HFFc6 (cell line): ENCODE results near the gene NGEF. TPM values are rescaled to one million over a fixed set of nuclear protein-coding genes. Genes with fewer than 3 reads are reported as not detected.

Experiments used
- DNase-seq: peaks from one replicate; pipeline ENCODE4 v3.0.0-alpha.2; 2018
- H3K27ac Mint-ChIP-seq: 2 replicates; pipeline ENCODE4 v1.8.0; 2020; ENCODE audit warnings: mild to moderate bottlenecking, mixed read lengths
- H3K27me3 Mint-ChIP-seq: 2 replicates; pipeline ENCODE4 v1.8.0; 2021; ENCODE audit warnings: mild to moderate bottlenecking, moderate library complexity, mixed read lengths; ENCODE audit not compliant: insufficient read depth
- H3K36me3 Mint-ChIP-seq: 2 replicates; pipeline ENCODE4 v1.8.0; 2021; ENCODE audit warnings: low read depth, mixed read lengths
- H3K4me1 Mint-ChIP-seq: 2 replicates; pipeline ENCODE4 v1.8.0; 2020; ENCODE audit warnings: low read depth, mixed read lengths
- H3K4me3 Mint-ChIP-seq: 2 replicates; pipeline ENCODE4 v1.8.0; 2020; ENCODE audit warnings: mild to moderate bottlenecking, moderate library complexity, mixed read lengths
- H3K9me3 Mint-ChIP-seq: 2 replicates; pipeline ENCODE4 v1.8.0; 2020; ENCODE audit warnings: mild to moderate bottlenecking, mixed read lengths
- total RNA-seq, 6 experiments: library from RNA; stranded (reverse); fragmentation: NEBNext Ultra II Directional; extraction: Animal tissue kit (Norgen Biotek cat#: 25700); gene quantifications; 2 replicates in 1 of 6; 3 replicates in 5 of 6; pipeline ENCODE4 v1.2.3, GENCODE V29; 2021
- TF ChIP-seq, protein P1 (sequence below): fragments of 200-600 bp; sonication (generic); IDR thresholded peaks from 2 replicates; pipeline ENCODE4 v1.5.0; 2021; ENCODE audit warnings: antibody characterized with exemption, mild to moderate bottlenecking

Gene NGEF
- total RNA-seq, 6 experiments from 2014 or later = 0.20 to 0.36 (median 0.28) TPM; not detected in 3

DNA sequence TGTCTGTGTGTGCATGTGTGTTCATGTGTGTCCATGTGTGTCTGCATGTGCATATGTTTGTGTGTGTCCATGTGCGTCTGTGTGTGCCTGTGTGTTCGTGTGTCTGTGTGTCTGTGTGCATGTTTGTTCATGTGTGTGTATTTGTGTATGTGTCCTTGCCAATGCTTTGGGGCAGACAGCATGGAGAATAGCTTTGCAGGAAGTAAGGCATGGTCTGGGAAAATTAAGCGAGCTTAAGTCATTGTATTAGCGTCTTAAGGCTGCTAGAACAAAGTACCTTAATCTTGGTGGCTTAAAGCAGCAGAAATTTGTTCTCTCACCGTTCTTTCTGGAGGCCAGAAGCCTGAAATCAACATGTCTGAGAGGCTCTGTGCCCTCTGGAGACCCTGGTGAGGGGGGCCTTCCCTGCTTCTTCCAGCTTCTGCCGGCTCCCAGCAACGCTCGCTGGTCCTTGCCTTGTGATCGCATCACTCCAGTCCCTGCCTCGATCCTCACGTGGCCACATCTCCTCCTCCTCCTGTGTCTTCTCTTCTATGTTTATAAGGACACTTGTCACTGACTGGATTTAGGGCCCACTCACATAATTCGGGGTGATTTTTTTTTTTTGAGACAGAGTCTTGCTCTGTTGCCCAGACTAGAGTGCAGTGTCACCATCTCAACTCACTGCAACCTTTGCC is 23.2 kb upstream of the NGEF start:
- H3K4me3 Mint-ChIP-seq = no peak overlapping the region
- DNase-seq = no peak
- peaks cover 10% of the 10 kb centered on the region for H3K9me3 Mint-ChIP-seq
- peaks cover 20% of the 10 kb centered on the region for H3K27me3 Mint-ChIP-seq
- peaks cover 4% of the 10 kb centered on the region; the same call in 1 of the 2 replicates for H3K36me3 Mint-ChIP-seq
- H3K4me1 Mint-ChIP-seq = peaks cover 30% of the 10 kb centered on the region
- H3K27ac Mint-ChIP-seq = no peak overlapping the region
- TF ChIP-seq, protein P1, sequence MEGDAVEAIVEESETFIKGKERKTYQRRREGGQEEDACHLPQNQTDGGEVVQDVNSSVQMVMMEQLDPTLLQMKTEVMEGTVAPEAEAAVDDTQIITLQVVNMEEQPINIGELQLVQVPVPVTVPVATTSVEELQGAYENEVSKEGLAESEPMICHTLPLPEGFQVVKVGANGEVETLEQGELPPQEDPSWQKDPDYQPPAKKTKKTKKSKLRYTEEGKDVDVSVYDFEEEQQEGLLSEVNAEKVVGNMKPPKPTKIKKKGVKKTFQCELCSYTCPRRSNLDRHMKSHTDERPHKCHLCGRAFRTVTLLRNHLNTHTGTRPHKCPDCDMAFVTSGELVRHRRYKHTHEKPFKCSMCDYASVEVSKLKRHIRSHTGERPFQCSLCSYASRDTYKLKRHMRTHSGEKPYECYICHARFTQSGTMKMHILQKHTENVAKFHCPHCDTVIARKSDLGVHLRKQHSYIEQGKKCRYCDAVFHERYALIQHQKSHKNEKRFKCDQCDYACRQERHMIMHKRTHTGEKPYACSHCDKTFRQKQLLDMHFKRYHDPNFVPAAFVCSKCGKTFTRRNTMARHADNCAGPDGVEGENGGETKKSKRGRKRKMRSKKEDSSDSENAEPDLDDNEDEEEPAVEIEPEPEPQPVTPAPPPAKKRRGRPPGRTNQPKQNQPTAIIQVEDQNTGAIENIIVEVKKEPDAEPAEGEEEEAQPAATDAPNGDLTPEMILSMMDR = no peak

DNA sequence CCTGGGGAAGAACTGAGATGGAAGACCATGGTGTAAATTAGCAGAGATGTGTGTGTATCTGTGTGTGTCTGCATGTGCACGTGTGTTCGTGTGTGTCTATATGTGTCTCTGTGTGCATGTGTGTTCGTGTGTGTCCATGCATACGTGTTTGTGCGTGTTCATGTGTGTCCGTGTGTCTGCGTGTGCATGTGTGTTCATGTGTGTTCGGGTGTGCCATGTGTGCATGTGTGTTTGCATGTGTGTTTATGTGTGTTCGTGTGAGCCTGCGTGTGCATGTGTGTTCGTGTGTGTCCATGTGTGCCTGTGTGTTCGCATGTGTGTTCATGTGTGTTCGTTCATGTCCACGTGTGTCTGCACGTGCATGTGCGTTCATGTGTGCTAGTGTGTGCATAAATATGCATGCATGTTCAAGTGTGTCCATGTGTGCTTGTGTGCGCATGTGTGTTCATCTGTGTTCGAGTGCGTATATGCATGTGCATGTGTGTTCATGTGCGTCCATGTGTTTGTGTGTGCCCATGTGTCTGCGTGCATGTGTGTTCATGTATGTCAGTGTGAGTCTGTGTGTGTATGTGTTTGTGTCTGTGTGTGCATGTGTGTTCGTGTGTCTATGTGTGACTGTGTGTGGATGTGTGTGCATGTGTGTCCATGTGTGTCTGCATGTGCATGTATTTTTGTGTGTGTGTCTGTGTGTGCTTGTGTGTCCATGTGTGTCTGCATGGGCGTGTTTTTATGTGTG is 22.5 kb upstream of the NGEF start:
- peaks cover 30% of the 10 kb centered on the region for H3K4me1 Mint-ChIP-seq
- peaks cover 10% of the 10 kb centered on the region for H3K9me3 Mint-ChIP-seq
- H3K4me3 Mint-ChIP-seq = no peak overlapping the region
- peaks cover 13% of the 10 kb centered on the region for H3K27me3 Mint-ChIP-seq
- peaks cover 4% of the 10 kb centered on the region; the same call in 1 of the 2 replicates for H3K36me3 Mint-ChIP-seq
- no peak overlapping the region for H3K27ac Mint-ChIP-seq
- TF ChIP-seq, protein P1 = no peak
- DNase-seq = no peak

DNA sequence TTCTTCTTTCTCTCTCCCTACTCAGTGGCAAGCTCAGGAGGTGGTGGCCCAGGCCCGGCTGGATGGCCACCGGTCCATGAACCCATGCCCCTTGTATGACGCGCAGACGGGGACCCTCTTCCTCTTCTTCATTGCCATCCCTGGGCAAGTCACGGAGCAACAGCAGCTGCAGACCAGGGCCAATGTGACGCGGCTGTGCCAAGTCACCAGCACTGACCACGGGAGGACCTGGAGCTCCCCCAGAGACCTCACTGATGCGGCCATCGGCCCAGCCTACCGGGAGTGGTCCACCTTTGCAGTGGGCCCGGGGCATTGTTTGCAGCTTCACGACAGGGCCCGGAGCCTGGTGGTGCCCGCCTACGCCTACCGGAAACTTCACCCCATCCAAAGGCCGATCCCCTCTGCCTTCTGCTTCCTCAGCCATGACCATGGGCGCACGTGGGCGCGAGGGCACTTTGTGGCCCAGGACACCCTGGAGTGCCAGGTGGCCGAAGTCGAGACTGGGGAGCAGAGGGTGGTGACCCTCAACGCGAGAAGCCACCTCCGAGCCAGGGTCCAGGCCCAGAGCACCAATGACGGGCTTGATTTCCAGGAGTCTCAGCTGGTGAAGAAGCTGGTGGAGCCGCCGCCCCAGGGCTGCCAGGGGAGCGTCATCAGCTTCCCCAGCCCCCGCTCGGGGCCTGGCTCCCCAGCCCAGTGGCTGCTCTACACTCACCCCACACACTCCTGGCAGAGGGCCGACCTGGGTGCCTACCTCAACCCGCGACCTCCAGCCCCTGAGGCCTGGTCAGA is 21.2 kb upstream of the NGEF start:
- TF ChIP-seq, protein P1 = no peak
- Mint-ChIP-seq H3K4me3 (no peak overlapping the region), H3K9me3 (peaks cover 10% of the 10 kb centered on the region), H3K27me3 (peaks cover 6% of the 10 kb centered on the region; the same call in 1 of the 2 replicates), H3K36me3 (peaks cover 4% of the 10 kb centered on the region; the same call in 1 of the 2 replicates), H3K27ac (no peak overlapping the region), H3K4me1 (peaks cover 34% of the 10 kb centered on the region)
- DNase-seq = no peak

DNA sequence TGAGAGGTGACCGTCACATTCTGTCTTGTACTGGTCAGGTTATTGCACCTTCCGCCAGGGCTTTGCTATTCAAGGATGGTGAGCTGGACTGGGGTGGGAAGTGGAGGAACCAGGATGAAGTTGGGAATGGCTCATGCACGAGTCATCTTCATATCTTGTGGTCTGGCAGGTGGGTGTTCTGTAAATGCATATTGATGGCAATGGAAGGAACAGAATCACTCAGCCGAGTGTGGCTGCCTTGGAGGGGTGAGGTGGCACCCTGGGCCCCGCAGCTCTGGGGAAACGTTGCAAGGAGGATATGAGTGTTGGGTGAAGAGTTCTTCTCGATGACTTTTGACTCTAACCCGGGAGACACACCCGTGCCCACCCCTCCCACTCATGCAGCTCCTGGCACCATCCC is 20.6 kb upstream of the NGEF start:
- TF ChIP-seq, protein P1 = no peak

DNA sequence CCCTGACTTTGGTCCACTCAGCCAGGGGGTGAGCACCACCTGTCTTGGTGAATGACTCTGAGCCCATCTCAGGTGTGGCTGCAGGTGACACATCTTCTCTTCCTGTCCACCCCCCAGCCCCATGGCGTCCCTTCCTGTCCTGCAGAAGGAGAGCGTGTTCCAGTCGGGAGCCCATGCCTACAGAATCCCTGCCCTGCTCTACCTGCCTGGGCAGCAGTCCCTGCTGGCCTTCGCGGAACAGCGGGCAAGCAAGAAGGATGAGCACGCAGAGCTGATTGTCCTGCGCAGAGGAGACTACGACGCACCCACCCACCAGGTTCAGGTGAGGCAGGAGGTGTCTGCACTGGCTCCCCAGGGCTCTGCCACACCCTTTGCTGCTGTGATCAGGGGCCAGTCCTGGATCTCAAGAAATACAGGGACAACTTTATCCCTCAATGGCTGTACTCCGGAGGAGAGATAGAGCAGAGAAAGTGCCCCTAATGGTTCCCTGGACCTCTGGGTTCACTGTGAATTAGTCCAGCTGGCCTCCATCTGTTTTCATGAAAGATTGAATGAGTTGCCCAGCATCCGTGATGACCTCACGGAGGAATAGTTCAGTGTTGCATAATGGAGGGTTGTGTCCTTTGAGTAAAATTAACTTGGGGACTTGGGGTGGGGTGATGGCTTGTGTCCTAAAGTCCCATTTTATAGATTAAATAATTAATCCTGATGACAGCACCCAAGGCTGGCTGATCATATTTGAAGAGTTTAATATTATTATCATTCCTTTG is 19.7 kb upstream of the NGEF start, which contains the start of gene NEU2:
TSS of gene NEU2 (plus strand) at position 122 of the 770 bp plus-strand sequence. CDS start at position 122, 0 bp downstream.
- DNase-seq = no peak
- H3K4me1 Mint-ChIP-seq = peaks cover 43% of the 10 kb centered on the region
- no peak within 1 kb of the TSS for H3K4me3 Mint-ChIP-seq
- H3K36me3 Mint-ChIP-seq = peaks cover under 1% of the 10 kb centered on the region; the same call in 1 of the 2 replicates
- H3K27me3 Mint-ChIP-seq = peaks cover 3% of the 10 kb centered on the region
- peaks cover 10% of the 10 kb centered on the region for H3K9me3 Mint-ChIP-seq
- no peak within 1 kb of the TSS for H3K27ac Mint-ChIP-seq
- TF ChIP-seq, protein P1 = no peak

More for the DNA sequence above, 20.6 kb upstream of the NGEF start:
- Mint-ChIP-seq H3K4me3 (no peak overlapping the region), H3K4me1 (peaks cover 41% of the 10 kb centered on the region), H3K27ac (no peak overlapping the region), H3K36me3 (peaks cover 4% of the 10 kb centered on the region; the same call in 1 of the 2 replicates), H3K9me3 (peaks cover 10% of the 10 kb centered on the region), H3K27me3 (peaks cover 3% of the 10 kb centered on the region; the same call in 1 of the 2 replicates)
- DNase-seq = peak; percentile 14
